Thyroid gland (tissue), 4 donors: ENCODE measurements around the gene SEMA3C. TPM values are rescaled to one million over a fixed set of nuclear protein-coding genes. Genes with fewer than 3 reads are reported as not detected.

Experiments used
- DNase-seq, 2 donors: peaks; one replicate each; pipeline ENCODE4 v3.0.0-alpha.2; 2019
- H3K27ac ChIP-seq, 3 donors: fragments of 200-600 bp; sonication (generic); 1 replicate in 2 of 3; 2 replicates in 1 of 3; pipeline ENCODE4 v1.5.1; 2016 to 2019; ENCODE audit warnings: mild to moderate bottlenecking in 1 of 3, moderate library complexity in 1 of 3
- H3K27me3 ChIP-seq: fragments of 200-600 bp; sonication (generic); one replicate; pipeline ENCODE4 v1.5.1; 2019
- H3K36me3 ChIP-seq, 2 donors: fragments of 200-600 bp; sonication (generic); one replicate each; pipeline ENCODE4 v1.5.1; 2016 to 2019
- H3K4me1 ChIP-seq, 2 donors: fragments of 200-600 bp; sonication (generic); one replicate each; pipeline ENCODE4 v1.5.1; 2017 to 2019
- H3K4me3 ChIP-seq, 3 donors: fragments of 200-600 bp; sonication (generic); replicated peaks in 1 of 3; 1 replicate in 2 of 3; 2 replicates in 1 of 3; pipeline ENCODE4 v1.5.1; 2016; ENCODE audit warnings: mild to moderate bottlenecking in 1 of 3
- H3K9me3 ChIP-seq: fragments of 200-600 bp; sonication (generic); one replicate; pipeline ENCODE4 v1.5.1; 2017
- CTCF ChIP-seq, 6 experiments: fragments of 200-600 bp in 3 of 6; fragments of 450-650 bp in 3 of 6; sonication (generic) in 3 of 6; IDR thresholded peaks; one replicate each; pipeline ENCODE4 v1.5.1; 2016 to 2019; ENCODE audit warnings: antibody characterized with exemption in 6 of 6, mild to moderate bottlenecking in 2 of 6, inconsistent platforms in 1 of 6, moderate library complexity in 1 of 6
- POLR2A ChIP-seq, 2 donors: fragments of 450-650 bp; IDR thresholded peaks; one replicate each; pipeline ENCODE4 v1.6.1; 2017; ENCODE audit warnings: antibody characterized with exemption in 2 of 2, mild to moderate bottlenecking in 2 of 2, moderate library complexity in 1 of 2
- WGBS, 2 donors: methylation state at CpG; one replicate each; pipeline ENCODE4 v1.1.5; 2017; 5-methylcytosine and 5-hydroxymethylcytosine counted together
- intact Hi-C: fragments of 100-400 bp; cut with DNase I; formaldehyde crosslinking; loops from one replicate; pipeline ENCODE4 v1.15.1; 2023
- total RNA-seq, 4 donors: library from RNA; depleted of rRNA; stranded (reverse); fragments of >200 nt; gene quantifications; one replicate each; pipeline ENCODE4 v1.2.3, GENCODE V29; 2016

The SEMA3C gene
- total RNA-seq, 4 donors from 2014 or later = 4.0 to 24.0 (median 7.1) TPM

- Histone ChIP-seq H3K27ac (peak overlapping the region in 2 of 3 donors; percentile 43 to 70), H3K4me1 (no peaks in the 10 kb centered on the region), H3K9me3 (no peaks in the 10 kb centered on the region), H3K4me3 (peak overlapping the region in 2 of 3 donors; percentile 3 to 25), H3K27me3 (no peaks in the 10 kb centered on the region), H3K36me3 (no peaks in the 10 kb centered on the region)
- peak; percentile 13 to 14 for DNase-seq
- intact Hi-C loops = no loop called here
- WGBS, 2 donors = 10 to 16% methylated on average over 8 of the region's 8 CpGs
- TF ChIP-seq CTCF (IDR thresholded peaks at IDR 0.05) (no peak), POLR2A (IDR thresholded peaks at IDR 0.05) (no peak)
Observed at GRCh38 chr7:80918399-80918798, 452 bp downstream of the SEMA3C start.

- Histone ChIP-seq H3K36me3 (no peaks in the 10 kb centered on the region), H3K9me3 (no peaks in the 10 kb centered on the region), H3K4me3 (no peak overlapping the region), H3K27me3 (no peaks in the 10 kb centered on the region), H3K4me1 (no peaks in the 10 kb centered on the region), H3K27ac (no peak overlapping the region)
- 82 to 85% methylated on average over 3 of the region's 3 CpGs for WGBS, 2 donors
- TF ChIP-seq POLR2A (IDR thresholded peaks at IDR 0.05) = no peak
- peak in 3 of 6 experiments; percentile 25 to 31 (median 27) for TF ChIP-seq CTCF (IDR thresholded peaks at IDR 0.05)
- no peak for DNase-seq
- intact Hi-C loops = no loop called here
Observed at GRCh38 chr7:80916770-80917741, 1.8 kb downstream of the SEMA3C start.

- Histone ChIP-seq H3K27ac (no peak overlapping the region), H3K27me3 (no peaks in the 10 kb centered on the region), H3K4me3 (no peak overlapping the region), H3K36me3 (no peaks in the 10 kb centered on the region), H3K9me3 (no peaks in the 10 kb centered on the region), H3K4me1 (no peaks in the 10 kb centered on the region)
- DNase-seq = no peak
- intact Hi-C loops = no loop called here
- 65 to 70% methylated on average over 1 of the region's 1 CpG for WGBS, 2 donors
- TF ChIP-seq CTCF (IDR thresholded peaks at IDR 0.05) (no peak), POLR2A (IDR thresholded peaks at IDR 0.05) (no peak)
Observed at GRCh38 chr7:80910228-80910627, 8.6 kb downstream of the SEMA3C start.

GRCh38 chr7:80908360-80908797, 10.5 kb downstream of the SEMA3C start:
- H3K4me3 ChIP-seq = no peak overlapping the region
- no peaks in the 10 kb centered on the region for H3K27me3 ChIP-seq
- no peak for DNase-seq
- intact Hi-C loops = no loop called here
- H3K27ac ChIP-seq = no peak overlapping the region
- TF ChIP-seq POLR2A (IDR thresholded peaks at IDR 0.05) (no peak), CTCF (IDR thresholded peaks at IDR 0.05) (no peak)
- 83 to 91% methylated on average over 6 of the region's 6 CpGs for WGBS, 2 donors
- no peaks in the 10 kb centered on the region for H3K9me3 ChIP-seq
- H3K4me1 ChIP-seq = no peaks in the 10 kb centered on the region
- H3K36me3 ChIP-seq = no peaks in the 10 kb centered on the region

- no peak for DNase-seq
- Histone ChIP-seq H3K36me3 (no peaks in the 10 kb centered on the region), H3K4me1 (no peaks in the 10 kb centered on the region), H3K27me3 (no peaks in the 10 kb centered on the region), H3K9me3 (no peaks in the 10 kb centered on the region), H3K27ac (no peak overlapping the region), H3K4me3 (no peak overlapping the region)
- no peak for TF ChIP-seq CTCF (IDR thresholded peaks at IDR 0.05)
- 86 to 87% methylated on average over 4 of the region's 4 CpGs for WGBS, 2 donors
- intact Hi-C loops = no loop called here
Observed at GRCh38 chr7:80907612-80908011, 11.2 kb downstream of the SEMA3C start.
